GM10847 (cell line): ENCODE results near the gene PLCD3.

Source experiments
- POLR2A ChIP-seq: IDR thresholded peaks from 2 replicates; pipeline ENCODE4 v1.6.1; 2011; ENCODE audit not compliant: insufficient read length; ENCODE audit errors: extremely low read depth

The PLCD3 gene

GRCh38 chr17:45106096-45106495, 26.2 kb downstream of the PLCD3 start:
- no peak for TF ChIP-seq POLR2A

GRCh38 chr17:45104907-45105624, 27.2 kb downstream of the PLCD3 start:
- TF ChIP-seq POLR2A: no peak

GRCh38 chr17:45104497-45104896, 27.8 kb downstream of the PLCD3 start:
- no peak for TF ChIP-seq POLR2A

- no peak for TF ChIP-seq POLR2A
These were observed 28.3 kb downstream of the PLCD3 start for GRCh38 chr17:45104029-45104428.

GRCh38 chr17:45103269-45103795, 29.0 kb downstream of the PLCD3 start:
- no peak for TF ChIP-seq POLR2A

- no peak for TF ChIP-seq POLR2A
These were observed 29.5 kb downstream of the PLCD3 start for GRCh38 chr17:45102856-45103255.

DNA sequence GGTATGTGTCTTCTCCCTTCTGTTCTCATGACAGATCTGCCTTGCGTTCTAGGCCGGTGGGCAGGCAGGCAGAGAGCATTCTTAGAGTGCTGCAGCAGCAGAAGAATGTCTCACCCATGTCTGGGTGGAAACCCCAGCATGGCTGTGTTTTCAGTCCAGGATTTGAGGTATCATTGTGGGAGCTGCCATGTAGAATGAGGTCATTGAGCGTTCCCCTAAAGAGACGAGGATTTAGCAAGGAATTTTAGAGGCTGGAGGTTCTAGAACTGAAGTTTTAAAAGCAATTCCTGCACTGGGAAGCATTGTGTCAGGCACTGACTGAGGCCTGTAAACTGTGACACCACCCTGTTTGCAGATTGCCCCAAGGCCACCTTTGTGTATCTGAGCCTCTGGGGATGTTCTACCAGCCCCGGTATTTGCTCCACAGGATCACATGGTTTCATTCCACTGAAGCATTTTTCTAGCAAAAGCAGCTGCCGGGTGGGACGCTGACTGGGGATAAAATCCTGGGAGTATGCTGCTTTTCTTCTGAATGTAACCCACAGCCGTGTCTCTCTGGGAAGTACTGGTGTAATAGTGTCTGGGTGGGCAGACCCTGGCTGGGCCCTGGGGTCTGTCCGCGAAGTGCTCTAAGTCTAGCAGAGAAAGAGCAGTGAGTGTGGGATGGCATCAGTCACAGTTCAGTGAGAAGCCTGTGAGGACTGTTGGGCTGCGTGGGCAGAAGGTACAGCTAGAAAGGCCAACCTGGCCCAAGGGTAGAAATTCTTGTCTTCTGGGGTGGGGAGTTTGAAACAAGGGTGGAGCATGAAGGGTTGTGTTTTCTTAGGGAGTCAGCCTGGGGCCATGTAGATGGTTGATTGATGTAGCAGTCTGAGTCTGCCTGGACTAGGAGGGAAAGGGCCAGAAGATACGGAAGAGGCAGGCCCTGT, 30.2 kb downstream of the PLCD3 start:
- no peak for TF ChIP-seq POLR2A

DNA sequence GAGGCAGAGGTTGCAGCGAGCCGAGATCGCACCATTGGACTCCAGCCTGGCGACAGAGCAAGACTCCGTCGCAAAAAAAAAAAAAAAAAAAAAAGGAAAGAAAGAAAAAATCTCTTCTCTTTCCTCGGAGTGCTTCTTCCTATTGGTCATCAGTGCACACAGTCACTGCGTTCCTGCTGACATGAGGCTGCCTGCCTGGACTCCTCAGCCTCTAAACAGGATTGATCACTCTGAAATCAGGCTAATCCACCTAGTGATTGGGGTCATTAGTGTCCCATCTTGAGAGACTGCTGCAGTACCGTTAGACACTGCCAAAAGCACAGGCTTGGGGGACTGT, 30.8 kb downstream of the PLCD3 start:
- no peak for TF ChIP-seq POLR2A

- TF ChIP-seq POLR2A: no peak
These were observed 33.3 kb downstream of the PLCD3 start for GRCh38 chr17:45098869-45099616.

DNA sequence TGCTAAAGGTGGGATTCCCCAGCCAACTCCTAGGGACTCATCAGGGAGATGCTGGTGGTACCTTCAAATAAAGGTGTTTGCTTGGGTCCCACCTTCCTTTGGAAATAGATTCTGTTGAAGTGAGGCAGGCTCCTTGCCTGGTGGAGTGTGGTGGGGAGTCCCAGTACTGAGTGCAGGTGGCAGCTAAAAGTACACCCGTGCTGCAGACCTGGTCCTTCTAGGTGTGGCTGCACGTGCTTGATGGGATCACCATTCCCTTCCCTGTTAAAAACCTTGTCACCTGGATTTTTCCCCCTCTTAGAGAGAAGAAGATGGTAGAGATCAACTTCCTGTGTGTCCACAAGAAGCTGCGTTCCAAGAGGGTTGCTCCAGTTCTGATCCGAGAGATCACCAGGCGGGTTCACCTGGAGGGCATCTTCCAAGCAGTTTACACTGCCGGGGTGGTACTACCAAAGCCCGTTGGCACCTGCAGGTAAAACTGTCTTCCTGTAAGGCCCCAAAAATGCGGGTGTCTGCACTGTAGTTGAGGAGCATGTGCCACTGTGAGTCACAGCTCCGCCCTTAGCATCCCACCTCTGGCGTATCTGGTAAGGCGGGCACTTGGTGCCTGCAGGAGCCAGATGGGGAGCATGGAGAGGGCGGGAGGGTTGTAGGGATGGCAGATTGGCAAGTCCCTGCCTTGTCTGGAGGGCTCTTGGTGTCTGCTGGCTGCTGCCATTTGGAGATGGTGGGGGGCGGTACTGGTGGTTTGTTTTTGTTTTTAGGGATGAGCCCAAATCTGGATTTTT, 34.0 kb downstream of the PLCD3 start:
- no peak for TF ChIP-seq POLR2A

DNA sequence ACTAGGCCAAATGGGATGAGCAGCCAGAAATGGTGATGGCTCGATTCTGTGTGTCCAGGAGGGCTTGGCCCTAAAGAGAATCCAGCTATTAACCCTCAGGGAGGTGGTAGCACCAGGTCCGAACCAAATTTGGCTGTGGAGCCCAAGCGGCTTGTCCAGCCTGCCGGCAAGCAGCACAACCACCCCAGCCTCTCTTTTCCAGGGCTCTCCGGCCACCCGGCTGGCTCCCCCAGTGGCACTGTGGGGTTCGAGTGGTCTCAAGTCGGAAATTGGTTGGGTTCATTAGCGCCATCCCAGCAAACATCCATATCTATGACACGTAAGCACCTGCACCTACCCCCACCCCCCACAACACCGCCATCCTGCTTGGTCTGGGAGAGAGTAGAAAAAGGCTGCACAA, 35.4 kb downstream of the PLCD3 start:
- TF ChIP-seq POLR2A: no peak

GRCh38 chr17:45096141-45096540, 36.2 kb downstream of the PLCD3 start:
- TF ChIP-seq POLR2A: no peak

GRCh38 chr17:45093444-45094110, 38.7 kb downstream of the PLCD3 start:
- TF ChIP-seq POLR2A: no peak

DNA sequence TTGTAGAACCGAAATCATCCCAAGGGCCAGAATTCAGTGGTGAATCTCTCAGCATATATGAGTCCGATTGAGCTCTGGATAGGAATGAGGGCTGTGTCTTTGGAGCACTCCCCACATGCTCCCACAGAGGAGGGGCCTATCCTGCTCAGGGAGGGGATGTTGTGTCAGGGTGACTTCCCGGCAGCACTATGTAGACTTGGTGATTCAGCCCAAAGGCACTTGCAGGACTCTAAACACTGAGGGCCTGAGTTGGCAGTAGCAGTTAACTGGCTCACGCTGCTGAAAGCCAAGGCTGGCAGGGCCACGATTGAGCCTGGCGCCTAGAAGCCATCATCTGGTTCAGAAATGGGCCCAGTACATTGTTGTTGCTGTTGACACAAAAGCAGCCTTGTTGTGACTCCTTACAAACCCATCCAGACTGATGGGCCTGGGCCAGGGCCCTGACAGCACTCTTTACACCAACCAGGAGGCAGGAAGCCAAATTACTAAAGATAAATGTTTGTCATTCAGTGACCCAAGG, 39.3 kb downstream of the PLCD3 start:
- TF ChIP-seq POLR2A: no peak
